Endothelial cell of umbilical vein (primary cell): ENCODE results near the gene PRIMPOL. TPM values are rescaled to one million over a fixed set of nuclear protein-coding genes. Genes with fewer than 3 reads are reported as not detected.

Experiments
- BruUV-seq: library from RNA; stranded (reverse); fragments of 400-500 nt; replicated peaks from 2 replicates; lab custom pipeline; 2021; lab: Mats Ljungman, UMichigan
- CTCF ChIA-PET: fragments of 300-600, 350-600 bp; sonication (Branson Sonifier 250); formaldehyde crosslinking; loops from one replicate; lab custom pipeline; 2021; ENCODE audit warnings: antibody characterized with exemption, inconsistent platforms; lab: Charles Lee
- POLR2A ChIA-PET: fragments of 300-600, 350-600 bp; sonication (Branson Sonifier 250); formaldehyde crosslinking; loops from one replicate; lab custom pipeline; 2021; ENCODE audit warnings: antibody characterized with exemption, inconsistent platforms; lab: Charles Lee
- DNase-seq: peaks from one replicate; pipeline ENCODE4 v3.0.0-alpha.2; 2011; ENCODE audit warnings: low read depth, low spot score
- FAIRE-seq: peaks from 2 replicates; lab custom pipeline; 2011; peaks lifted over from hg19 to GRCh38; lab: Jason Lieb, UNC
- H2AFZ ChIP-seq: 2 replicates; pipeline ENCODE4 v1.6.0; 2012; ENCODE audit warnings: low read depth, low read length, control low read depth, inconsistent platforms
- H3K27ac ChIP-seq: 2 replicates; pipeline ENCODE4 v1.5.1; 2011; ENCODE audit warnings: low read depth, mild to moderate bottlenecking, control low read depth, low read length, moderate library complexity; ENCODE audit not compliant: insufficient read depth
- H3K27me3 ChIP-seq, 2 experiments: 2 replicates each; pipeline versions ENCODE4 v1.6.0 to v1.6.1; 2011; ENCODE audit warnings: low read length in 2 of 2, mixed read lengths in 1 of 2; ENCODE audit not compliant: control insufficient read depth in 2 of 2, insufficient read depth in 2 of 2
- H3K36me3 ChIP-seq, 2 experiments: 2 replicates in 1 of 2; 3 replicates in 1 of 2; pipeline ENCODE4 v1.5.1; 2011; ENCODE audit warnings: low read length in 2 of 2, mild to moderate bottlenecking in 1 of 2, moderate library complexity in 1 of 2; ENCODE audit not compliant: control insufficient read depth in 2 of 2, insufficient read depth in 2 of 2; ENCODE audit errors: extremely low read depth in 1 of 2
- H3K4me1 ChIP-seq: 3 replicates; pipeline ENCODE4 v1.5.1; 2011; ENCODE audit warnings: mild to moderate bottlenecking, low read length; ENCODE audit not compliant: control insufficient read depth, insufficient read depth; ENCODE audit errors: extremely low read depth
- H3K4me2 ChIP-seq: 2 replicates; pipeline ENCODE4 v1.6.1; 2011; ENCODE audit warnings: low read length, control low read depth, mixed read lengths; ENCODE audit not compliant: insufficient read depth
- H3K4me3 ChIP-seq, 3 experiments: fragments of 200-600 bp in 1 of 3; sonication (generic), shearing (Covaris generic) in 1 of 3; replicated peaks in 1 of 3; 2 replicates each; pipeline ENCODE4 v1.5.1; 2011 to 2016; ENCODE audit warnings: control low read depth in 3 of 3, low read length in 3 of 3, mild to moderate bottlenecking in 2 of 3, inconsistent platforms in 1 of 3, low read depth in 1 of 3, moderate library complexity in 1 of 3; ENCODE audit not compliant: insufficient read depth in 1 of 3
- H3K79me2 ChIP-seq: 2 replicates; pipeline ENCODE4 v1.6.0; 2012; ENCODE audit warnings: low read length, inconsistent platforms; ENCODE audit not compliant: control insufficient read depth, insufficient read depth
- H3K9ac ChIP-seq: replicated peaks from 2 replicates; pipeline ENCODE3; 2011; ENCODE audit warnings: low read length, control low read depth; ENCODE audit not compliant: insufficient read depth; ENCODE audit errors: extremely low read depth
- H3K9me1 ChIP-seq: replicated peaks from 3 replicates; pipeline ENCODE4 v1.6.0; 2011; ENCODE audit warnings: mild to moderate bottlenecking, low read length; ENCODE audit not compliant: control insufficient read depth, insufficient read depth; ENCODE audit errors: extremely low read depth
- H3K9me3 ChIP-seq: replicated peaks from 2 replicates; pipeline ENCODE4 v1.5.1; 2012; ENCODE audit warnings: low read length, inconsistent platforms; ENCODE audit not compliant: control insufficient read depth, insufficient read depth
- H4K20me1 ChIP-seq: replicated peaks from 2 replicates; pipeline ENCODE3; 2011; ENCODE audit warnings: mild to moderate bottlenecking, low read length; ENCODE audit not compliant: control insufficient read depth, insufficient read depth; ENCODE audit errors: extremely low read depth
- CTCF ChIP-seq, 2 donors: IDR thresholded peaks; 1 replicate in 1 of 2; 2 replicates in 1 of 2; pipeline ENCODE4 v1.5.1; 2011; ENCODE audit warnings: low read length in 2 of 2, mild to moderate bottlenecking in 2 of 2, moderate library complexity in 2 of 2, control low read depth in 1 of 2, inconsistent platforms in 1 of 2, low read depth in 1 of 2; ENCODE audit not compliant: insufficient read depth in 1 of 2; ENCODE audit errors: extremely low read depth in 1 of 2
- FOS ChIP-seq: IDR thresholded peaks from 2 replicates; pipeline ENCODE4 v1.6.1; 2011; ENCODE audit warnings: mild to moderate bottlenecking, low read length, moderate library complexity, borderline replicate concordance; ENCODE audit not compliant: insufficient read depth
- MAX ChIP-seq: IDR thresholded peaks from 2 replicates; pipeline ENCODE4 v1.6.1; 2011; ENCODE audit not compliant: insufficient read depth, insufficient read length
- POLR2AphosphoS5 ChIP-seq: IDR thresholded peaks from 2 replicates; pipeline ENCODE4 v1.6.1; 2012; ENCODE audit warnings: low read depth, mild to moderate bottlenecking, control low read depth, low read length, moderate library complexity; ENCODE audit not compliant: insufficient read depth
- dilution Hi-C: fragments of 300-500 bp; cut with MboI; formaldehyde crosslinking; loops from one replicate; pipeline ENCODE4 v1.15.0; 2019; ENCODE audit warnings: low sequenced_read_pairs; ENCODE audit not compliant: extremely low pct_ligation_motif_present
- intact Hi-C: fragments of 100-400 bp; cut with micrococcal nuclease; formaldehyde crosslinking; loops from one replicate; pipeline ENCODE4 v1.10.0; 2022
- polyA plus RNA-seq, 4 experiments: library from polyadenylated mRNA; depleted of rRNA in 3 of 4; stranded (reverse) in 3 of 4; unstranded in 1 of 4; fragments of >200 nt; gene quantifications; 2 replicates each; pipeline versions ENCODE4 v1.2.1 to v1.2.3, GENCODE V29; 2011 to 2012; ENCODE audit warnings: missing spikeins in 1 of 4
- total RNA-seq: library from RNA; stranded (reverse); gene quantifications from 2 replicates; pipeline ENCODE4 v1.2.3, GENCODE V29; 2021

PRIMPOL gene
- total and polyA plus RNA-seq, 2 donors (not counting 3 experiments of a cell fraction or from before 2014, with no cell fraction given), result 5.9 to 11.1 TPM

- ChIA-PET POLR2A (no interaction called here), CTCF (no interaction called here)
- H2AFZ ChIP-seq, result no peak overlapping the region
- intact Hi-C loops, result no loop called here
- H3K9me1 ChIP-seq, result no peaks in the 10 kb centered on the region
- no peak overlapping the region for H3K4me3 ChIP-seq
- FAIRE-seq (no peak), DNase-seq (no peak)
- H3K4me2 ChIP-seq, result no peak overlapping the region
- H3K4me1 ChIP-seq, result no peaks in the 10 kb centered on the region
- peaks cover 0 to 3% of the 10 kb centered on the region in 2 experiments for H3K36me3 ChIP-seq
- H3K27me3 ChIP-seq, result no peaks in the 10 kb centered on the region
- no TSS peak for BruUV-seq
- no peak for TF ChIP-seq MAX
- H3K27ac ChIP-seq, result no peak overlapping the region
- dilution Hi-C loops, result no loop called here
- no peaks in the 10 kb centered on the region for H3K79me2 ChIP-seq
- no peak overlapping the region for H3K9ac ChIP-seq
- no peaks in the 10 kb centered on the region for H4K20me1 ChIP-seq
- no peaks in the 10 kb centered on the region for H3K9me3 ChIP-seq
These were observed 52.6 kb downstream of the PRIMPOL start for GRCh38 chr4:184702114-184702513.

GRCh38 chr4:184705692-184706091 lies 56.2 kb downstream of the PRIMPOL start:
- Histone ChIP-seq H4K20me1 (no peaks in the 10 kb centered on the region), H3K4me3 (no peak overlapping the region), H3K9me1 (no peaks in the 10 kb centered on the region), H3K79me2 (no peaks in the 10 kb centered on the region), H3K36me3 (no peaks in the 10 kb centered on the region), H3K4me1 (no peaks in the 10 kb centered on the region), H3K4me2 (no peak overlapping the region), H3K9ac (no peak overlapping the region), H2AFZ (no peak overlapping the region), H3K9me3 (no peaks in the 10 kb centered on the region), H3K27ac (no peak overlapping the region), H3K27me3 (no peaks in the 10 kb centered on the region)
- no peak for TF ChIP-seq FOS
- TF ChIP-seq CTCF (IDR thresholded peaks at IDR 0.05; ENCODE audit: extremely low read depth in 1 of 2, insufficient read depth in 1 of 2, low read depth in 1 of 2, low read length in 2 of 2), result no peak
- TF ChIP-seq POLR2AphosphoS5, result no peak
- no TSS peak for BruUV-seq
- DNase-seq, result no peak
- CTCF ChIA-PET, result interaction anchor here (1.6 kb wide), 1 partner anchor 14 kb away, joined by 3 read pairs; no protein-coding TSS in a partner anchor
- POLR2A ChIA-PET, result no interaction called here
- intact Hi-C loops, result no loop called here
- dilution Hi-C loops, result no loop called here
- FAIRE-seq, result no peak
